Endothelial cell of umbilical vein (primary cell): Measurements from ENCODE around the gene LYPD4. TPM values are rescaled to one million over a fixed set of nuclear protein-coding genes. Genes with fewer than 3 reads are reported as not detected.

Experiments used
- BruUV-seq: library from RNA; stranded (reverse); fragments of 400-500 nt; replicated peaks from 2 replicates; lab custom pipeline; 2021; lab: Mats Ljungman, UMichigan
- CTCF ChIA-PET: fragments of 300-600, 350-600 bp; sonication (Branson Sonifier 250); formaldehyde crosslinking; loops from one replicate; lab custom pipeline; 2021; ENCODE audit warnings: antibody characterized with exemption, inconsistent platforms; lab: Charles Lee
- POLR2A ChIA-PET: fragments of 300-600, 350-600 bp; sonication (Branson Sonifier 250); formaldehyde crosslinking; loops from one replicate; lab custom pipeline; 2021; ENCODE audit warnings: antibody characterized with exemption, inconsistent platforms; lab: Charles Lee
- DNase-seq: peaks from one replicate; pipeline ENCODE4 v3.0.0-alpha.2; 2011; ENCODE audit warnings: low read depth, low spot score
- FAIRE-seq: peaks from 2 replicates; lab custom pipeline; 2011; peaks lifted over from hg19 to GRCh38; lab: Jason Lieb, UNC
- H2AFZ ChIP-seq: 2 replicates; pipeline ENCODE4 v1.6.0; 2012; ENCODE audit warnings: low read depth, low read length, control low read depth, inconsistent platforms
- H3K27ac ChIP-seq: 2 replicates; pipeline ENCODE4 v1.5.1; 2011; ENCODE audit warnings: low read depth, mild to moderate bottlenecking, control low read depth, low read length, moderate library complexity; ENCODE audit not compliant: insufficient read depth
- H3K27me3 ChIP-seq, 2 experiments: 2 replicates each; pipeline versions ENCODE4 v1.6.0 to v1.6.1; 2011; ENCODE audit warnings: low read length in 2 of 2, mixed read lengths in 1 of 2; ENCODE audit not compliant: control insufficient read depth in 2 of 2, insufficient read depth in 2 of 2
- H3K36me3 ChIP-seq, 2 experiments: 2 replicates in 1 of 2; 3 replicates in 1 of 2; pipeline ENCODE4 v1.5.1; 2011; ENCODE audit warnings: low read length in 2 of 2, mild to moderate bottlenecking in 1 of 2, moderate library complexity in 1 of 2; ENCODE audit not compliant: control insufficient read depth in 2 of 2, insufficient read depth in 2 of 2; ENCODE audit errors: extremely low read depth in 1 of 2
- H3K4me1 ChIP-seq: 3 replicates; pipeline ENCODE4 v1.5.1; 2011; ENCODE audit warnings: mild to moderate bottlenecking, low read length; ENCODE audit not compliant: control insufficient read depth, insufficient read depth; ENCODE audit errors: extremely low read depth
- H3K4me2 ChIP-seq: 2 replicates; pipeline ENCODE4 v1.6.1; 2011; ENCODE audit warnings: low read length, control low read depth, mixed read lengths; ENCODE audit not compliant: insufficient read depth
- H3K4me3 ChIP-seq, 3 experiments: fragments of 200-600 bp in 1 of 3; sonication (generic), shearing (Covaris generic) in 1 of 3; replicated peaks in 1 of 3; 2 replicates each; pipeline ENCODE4 v1.5.1; 2011 to 2016; ENCODE audit warnings: control low read depth in 3 of 3, low read length in 3 of 3, mild to moderate bottlenecking in 2 of 3, inconsistent platforms in 1 of 3, low read depth in 1 of 3, moderate library complexity in 1 of 3; ENCODE audit not compliant: insufficient read depth in 1 of 3
- H3K79me2 ChIP-seq: 2 replicates; pipeline ENCODE4 v1.6.0; 2012; ENCODE audit warnings: low read length, inconsistent platforms; ENCODE audit not compliant: control insufficient read depth, insufficient read depth
- H3K9ac ChIP-seq: replicated peaks from 2 replicates; pipeline ENCODE3; 2011; ENCODE audit warnings: low read length, control low read depth; ENCODE audit not compliant: insufficient read depth; ENCODE audit errors: extremely low read depth
- H3K9me1 ChIP-seq: replicated peaks from 3 replicates; pipeline ENCODE4 v1.6.0; 2011; ENCODE audit warnings: mild to moderate bottlenecking, low read length; ENCODE audit not compliant: control insufficient read depth, insufficient read depth; ENCODE audit errors: extremely low read depth
- H3K9me3 ChIP-seq: replicated peaks from 2 replicates; pipeline ENCODE4 v1.5.1; 2012; ENCODE audit warnings: low read length, inconsistent platforms; ENCODE audit not compliant: control insufficient read depth, insufficient read depth
- H4K20me1 ChIP-seq: replicated peaks from 2 replicates; pipeline ENCODE3; 2011; ENCODE audit warnings: mild to moderate bottlenecking, low read length; ENCODE audit not compliant: control insufficient read depth, insufficient read depth; ENCODE audit errors: extremely low read depth
- EZH2 ChIP-seq: IDR thresholded peaks from 2 replicates; pipeline ENCODE4 v1.6.1; 2012; ENCODE audit warnings: borderline replicate concordance, low read depth, mild to moderate bottlenecking, moderate library complexity, low read length, inconsistent platforms; ENCODE audit not compliant: severe bottlenecking
- FOS ChIP-seq: IDR thresholded peaks from 2 replicates; pipeline ENCODE4 v1.6.1; 2011; ENCODE audit warnings: mild to moderate bottlenecking, low read length, moderate library complexity, borderline replicate concordance; ENCODE audit not compliant: insufficient read depth
- GATA2 ChIP-seq: IDR thresholded peaks from 2 replicates; pipeline ENCODE4 v1.7.0; 2011; ENCODE audit warnings: low read depth, mild to moderate bottlenecking, moderate library complexity, mixed read lengths, low read length; ENCODE audit not compliant: insufficient read length, insufficient read depth
- MAX ChIP-seq: IDR thresholded peaks from 2 replicates; pipeline ENCODE4 v1.6.1; 2011; ENCODE audit not compliant: insufficient read depth, insufficient read length
- POLR2A ChIP-seq: IDR thresholded peaks from 2 replicates; pipeline ENCODE4 v1.6.1; 2012; ENCODE audit warnings: low read depth, mild to moderate bottlenecking, control low read depth, low read length
- POLR2AphosphoS5 ChIP-seq: IDR thresholded peaks from 2 replicates; pipeline ENCODE4 v1.6.1; 2012; ENCODE audit warnings: low read depth, mild to moderate bottlenecking, control low read depth, low read length, moderate library complexity; ENCODE audit not compliant: insufficient read depth
- dilution Hi-C: fragments of 300-500 bp; cut with MboI; formaldehyde crosslinking; loops from one replicate; pipeline ENCODE4 v1.15.0; 2019; ENCODE audit warnings: low sequenced_read_pairs; ENCODE audit not compliant: extremely low pct_ligation_motif_present
- intact Hi-C: fragments of 100-400 bp; cut with micrococcal nuclease; formaldehyde crosslinking; loops from one replicate; pipeline ENCODE4 v1.10.0; 2022
- polyA plus RNA-seq, 4 experiments: library from polyadenylated mRNA; depleted of rRNA in 3 of 4; stranded (reverse) in 3 of 4; unstranded in 1 of 4; fragments of >200 nt; gene quantifications; 2 replicates each; pipeline versions ENCODE4 v1.2.1 to v1.2.3, GENCODE V29; 2011 to 2012; ENCODE audit warnings: missing spikeins in 1 of 4
- total RNA-seq: library from RNA; stranded (reverse); gene quantifications from 2 replicates; pipeline ENCODE4 v1.2.3, GENCODE V29; 2021

LYPD4 gene
- total and polyA plus RNA-seq, 2 donors (not counting 3 experiments of a cell fraction or from before 2014, with no cell fraction given): not detected

GRCh38 chr19:41861116-41861768, 16.8 kb upstream of the LYPD4 start:
- H3K9me3 ChIP-seq: no peaks in the 10 kb centered on the region
- no peak overlapping the region for H2AFZ ChIP-seq
- H3K36me3 ChIP-seq: peaks cover 26 to 40% of the 10 kb centered on the region in 2 experiments
- CTCF ChIA-PET: interaction anchor here (4.0 kb wide), 1 partner anchor 12 kb away, joined by 18 read pairs; no protein-coding TSS in a partner anchor
- POLR2A ChIA-PET: interaction anchor here (1.4 kb wide), 2 partner anchors 12 to 215 kb away, joined by 4 to 5 read pairs; partner anchors contain the start of gene ZNF574
- H3K4me2 ChIP-seq: peak overlapping the region; percentile 88
- peak overlapping the region; percentile 98 for H3K9ac ChIP-seq
- intact Hi-C loops (no loop called here), dilution Hi-C loops (no loop called here)
- no peaks in the 10 kb centered on the region for H4K20me1 ChIP-seq
- TF ChIP-seq FOS (no peak), POLR2AphosphoS5 (no peak), POLR2A (no peak), GATA2 (no peak), MAX (no peak), EZH2 (no peak)
- peak overlapping the region; percentile 93 for H3K27ac ChIP-seq
- no peaks in the 10 kb centered on the region for H3K9me1 ChIP-seq
- DNase-seq (no peak), FAIRE-seq (no peak)
- H3K4me3 ChIP-seq: peak overlapping the region; percentile 78 to 86 (median 85)
- no peaks in the 10 kb centered on the region for H3K27me3 ChIP-seq
- peaks cover 41% of the 10 kb centered on the region for H3K4me1 ChIP-seq
- TSS peak; percentile 39 for BruUV-seq
- H3K79me2 ChIP-seq: peaks cover 57% of the 10 kb centered on the region
